Fibroblast of lung (primary cell): ENCODE data around the gene MAP1LC3B. TPM values are rescaled to one million over a fixed set of nuclear protein-coding genes. Genes with fewer than 3 reads are reported as not detected.

Source experiments
- DNase-seq, 2 donors: peaks; one replicate each; pipeline versions ENCODE4 v3.0.0 to v3.0.0-alpha.2; 2010; ENCODE audit warnings: low read depth in 2 of 2
- H2AFZ ChIP-seq: 2 replicates; pipeline ENCODE4 v1.5.1; 2012; ENCODE audit warnings: low read length, control low read depth, inconsistent platforms
- H3K27ac ChIP-seq: 2 replicates; pipeline ENCODE4 v1.5.1; 2011; ENCODE audit warnings: low read length, control low read depth; ENCODE audit not compliant: insufficient read depth
- H3K27me3 ChIP-seq: 2 replicates; pipeline ENCODE4 v1.5.1; 2011; ENCODE audit warnings: mild to moderate bottlenecking, low read length; ENCODE audit not compliant: control insufficient read depth, insufficient read depth
- H3K36me3 ChIP-seq: 2 replicates; pipeline ENCODE4 v1.5.1; 2011; ENCODE audit warnings: low read length; ENCODE audit not compliant: control insufficient read depth, insufficient read depth
- H3K4me1 ChIP-seq: 2 replicates; pipeline ENCODE4 v1.5.1; 2011; ENCODE audit warnings: low read length; ENCODE audit not compliant: control insufficient read depth, insufficient read depth; ENCODE audit errors: extremely low read depth
- H3K4me2 ChIP-seq: 2 replicates; pipeline ENCODE4 v1.5.1; 2011; ENCODE audit warnings: low read length, control low read depth; ENCODE audit not compliant: insufficient read depth; ENCODE audit errors: extremely low read depth
- H3K4me3 ChIP-seq, 4 experiments: fragments of 200-600 bp in 1 of 4; sonication (generic) in 1 of 4; replicated peaks in 1 of 4; 2 replicates each; pipeline ENCODE4 v1.5.1; 2011 to 2016; ENCODE audit warnings: low read length in 4 of 4, low read depth in 3 of 4, mild to moderate bottlenecking in 3 of 4, control low read depth in 2 of 4, inconsistent platforms in 1 of 4, mixed read lengths in 1 of 4; ENCODE audit not compliant: insufficient read depth in 1 of 4; ENCODE audit errors: control extremely low read depth in 1 of 4
- H3K79me2 ChIP-seq: 2 replicates; pipeline ENCODE4 v1.5.1; 2012; ENCODE audit warnings: mild to moderate bottlenecking, low read length, inconsistent platforms; ENCODE audit not compliant: control insufficient read depth, insufficient read depth
- H3K9ac ChIP-seq: 2 replicates; pipeline ENCODE4 v1.5.1; 2011; ENCODE audit warnings: mild to moderate bottlenecking, low read length, control low read depth; ENCODE audit not compliant: insufficient read depth
- H3K9me3 ChIP-seq: 2 replicates; pipeline ENCODE4 v1.5.1; 2012; ENCODE audit warnings: low read depth, low read length; ENCODE audit not compliant: control insufficient read depth, insufficient read depth
- H4K20me1 ChIP-seq: 2 replicates; pipeline ENCODE4 v1.5.1; 2011; ENCODE audit warnings: low read length; ENCODE audit not compliant: control insufficient read depth, insufficient read depth; ENCODE audit errors: extremely low read depth
- CTCF ChIP-seq, 2 donors: IDR thresholded peaks in 1 of 2; conservative IDR thresholded peaks in 1 of 2; 1 replicate in 1 of 2; 2 replicates in 1 of 2; pipeline ENCODE4 v1.5.1; 2011 to 2012; ENCODE audit warnings: low read length in 2 of 2, control low read depth in 1 of 2, inconsistent platforms in 1 of 2, low read depth in 1 of 2, mild to moderate bottlenecking in 1 of 2
- EZH2 ChIP-seq: IDR thresholded peaks from 2 replicates; pipeline ENCODE4 v1.5.1; 2012; ENCODE audit warnings: low read length, control low read depth, mild to moderate bottlenecking; ENCODE audit errors: missing control alignments
- polyA plus RNA-seq, 2 donors: library from polyadenylated mRNA; depleted of rRNA in 1 of 2; stranded (reverse) in 1 of 2; unstranded in 1 of 2; fragments of >200 nt; gene quantifications; 2 replicates each; pipeline ENCODE4 v1.2.1, GENCODE V29; 2011 to 2012; ENCODE audit warnings: missing spikeins in 1 of 2
- total RNA-seq: library from RNA; depleted of rRNA; stranded (reverse); fragments of >200 nt; gene quantifications from 2 replicates; pipeline ENCODE4 v1.2.1, GENCODE V29; 2014

Gene MAP1LC3B
- total and polyA plus RNA-seq, 2 donors (not counting 1 experiment from before 2014, with no cell fraction given) = 41.1 to 67.6 TPM

- H3K4me1 ChIP-seq = no peaks in the 10 kb centered on the region
- no peaks in the 10 kb centered on the region for H4K20me1 ChIP-seq
- H3K4me3 ChIP-seq = no peak overlapping the region
- no peaks in the 10 kb centered on the region for H3K79me2 ChIP-seq
- no peak overlapping the region for H3K9ac ChIP-seq
- no peak overlapping the region for H2AFZ ChIP-seq
- H3K27ac ChIP-seq = no peak overlapping the region
- no peak for DNase-seq
- H3K4me2 ChIP-seq = no peak overlapping the region
- H3K27me3 ChIP-seq = no peaks in the 10 kb centered on the region
- H3K36me3 ChIP-seq = peaks cover 41% of the 10 kb centered on the region
- TF ChIP-seq CTCF (conservative IDR thresholded peaks at IDR 0.05 in 1 of 2, IDR thresholded peaks at IDR 0.05 in 1 of 2; ENCODE audit: low read depth in 1 of 2, low read length in 2 of 2) = no peak
- no peak for TF ChIP-seq EZH2
- no peaks in the 10 kb centered on the region for H3K9me3 ChIP-seq
These were observed 17.6 kb downstream of the MAP1LC3B start for GRCh38 chr16:87409781-87410180.

- Histone ChIP-seq H2AFZ (no peak overlapping the region), H3K4me1 (no peaks in the 10 kb centered on the region), H3K4me2 (no peak overlapping the region), H3K79me2 (no peaks in the 10 kb centered on the region), H3K9ac (no peak overlapping the region), H3K4me3 (no peak overlapping the region), H3K9me3 (no peaks in the 10 kb centered on the region), H3K27ac (no peak overlapping the region), H4K20me1 (no peaks in the 10 kb centered on the region), H3K27me3 (no peaks in the 10 kb centered on the region), H3K36me3 (peaks cover 37% of the 10 kb centered on the region)
- TF ChIP-seq EZH2 (no peak), CTCF (conservative IDR thresholded peaks at IDR 0.05 in 1 of 2, IDR thresholded peaks at IDR 0.05 in 1 of 2; ENCODE audit: low read depth in 1 of 2, low read length in 2 of 2) (no peak)
- no peak for DNase-seq
These were observed 18.4 kb downstream of the MAP1LC3B start for GRCh38 chr16:87410530-87410929.

GRCh38 chr16:87410968-87411367, 18.8 kb downstream of the MAP1LC3B start:
- TF ChIP-seq EZH2 (no peak), CTCF (conservative IDR thresholded peaks at IDR 0.05 in 1 of 2, IDR thresholded peaks at IDR 0.05 in 1 of 2; ENCODE audit: low read depth in 1 of 2, low read length in 2 of 2) (peak in 1 of 2 donors; percentile 4)
- Histone ChIP-seq H3K9me3 (no peaks in the 10 kb centered on the region), H4K20me1 (no peaks in the 10 kb centered on the region), H3K36me3 (peaks cover 37% of the 10 kb centered on the region), H3K27ac (no peak overlapping the region), H3K4me2 (no peak overlapping the region), H3K27me3 (no peaks in the 10 kb centered on the region), H3K4me1 (no peaks in the 10 kb centered on the region), H3K9ac (no peak overlapping the region), H2AFZ (no peak overlapping the region), H3K4me3 (no peak overlapping the region), H3K79me2 (no peaks in the 10 kb centered on the region)
- no peak for DNase-seq
